GM19467 (cell line): ENCODE measurements around the gene EYS.

Source experiments
- ATAC-seq: cut with Tn5 transposase; IDR thresholded peaks from one replicate; pipeline ENCODE4 v1.9.1; 2021; ENCODE audit warnings: mild to moderate bottlenecking, moderate library complexity; ENCODE audit not compliant: unreplicated experiment

The EYS gene

GRCh38 chr6:64217721-64218620 is 1489.1 kb downstream of the EYS start:
- no peak for ATAC-seq

GRCh38 chr6:64214373-64214772 is 1492.7 kb downstream of the EYS start:
- ATAC-seq, result no peak

- ATAC-seq, result no peak
These were observed 1493.3 kb downstream of the EYS start for GRCh38 chr6:64213697-64214096.

GRCh38 chr6:64197246-64197645 is 1509.8 kb downstream of the EYS start:
- no peak for ATAC-seq

- ATAC-seq, result no peak
These were observed 1520.4 kb downstream of the EYS start for GRCh38 chr6:64186592-64186991.

GRCh38 chr6:64185621-64186020 is 1521.4 kb downstream of the EYS start:
- ATAC-seq, result no peak

- ATAC-seq, result no peak
These were observed 1531.7 kb downstream of the EYS start for GRCh38 chr6:64175296-64175695.

- ATAC-seq, result no peak
These were observed 1536.7 kb downstream of the EYS start for GRCh38 chr6:64170316-64170715.

- no peak for ATAC-seq
These were observed 1546.5 kb downstream of the EYS start for GRCh38 chr6:64160486-64160885.

GRCh38 chr6:64155063-64155462 is 1552.0 kb downstream of the EYS start:
- no peak for ATAC-seq

- no peak for ATAC-seq
These were observed 1560.2 kb downstream of the EYS start for GRCh38 chr6:64146876-64147275.

- ATAC-seq, result no peak
These were observed 1560.9 kb downstream of the EYS start for GRCh38 chr6:64146094-64146493.

- ATAC-seq, result no peak
These were observed 1561.4 kb downstream of the EYS start for GRCh38 chr6:64145658-64146057.

- ATAC-seq, result no peak
These were observed 1563.9 kb downstream of the EYS start for GRCh38 chr6:64143101-64143500.

GRCh38 chr6:64141680-64142079 is 1565.3 kb downstream of the EYS start:
- ATAC-seq, result no peak

GRCh38 chr6:64128301-64129024 is 1578.6 kb downstream of the EYS start:
- ATAC-seq, result no peak

- no peak for ATAC-seq
These were observed 1583.0 kb downstream of the EYS start for GRCh38 chr6:64123761-64124633.

- no peak for ATAC-seq
These were observed 1584.2 kb downstream of the EYS start for GRCh38 chr6:64122712-64123375.

GRCh38 chr6:64121011-64121565 is 1585.9 kb downstream of the EYS start:
- no peak for ATAC-seq

GRCh38 chr6:64113704-64114103 is 1593.3 kb downstream of the EYS start:
- ATAC-seq, result no peak
